DMS 273 treated with DMSO at 0.1 percent for 48 hours (cell line): ENCODE measurements around the gene RGS14.
A peak's percentile ranks its signal among the peaks of the same experiment; 100 is the strongest.
"Not testable (repeated sequence)": the region's sequence is repeated elsewhere in the genome, so short reads cannot be mapped to it uniquely, and the experiment has no call there.

Experiments used
- DNase-seq: peaks from one replicate; lab custom pipeline; 2025; lab: John Stamatoyannopoulos, UW

The RGS14 gene

DNA sequence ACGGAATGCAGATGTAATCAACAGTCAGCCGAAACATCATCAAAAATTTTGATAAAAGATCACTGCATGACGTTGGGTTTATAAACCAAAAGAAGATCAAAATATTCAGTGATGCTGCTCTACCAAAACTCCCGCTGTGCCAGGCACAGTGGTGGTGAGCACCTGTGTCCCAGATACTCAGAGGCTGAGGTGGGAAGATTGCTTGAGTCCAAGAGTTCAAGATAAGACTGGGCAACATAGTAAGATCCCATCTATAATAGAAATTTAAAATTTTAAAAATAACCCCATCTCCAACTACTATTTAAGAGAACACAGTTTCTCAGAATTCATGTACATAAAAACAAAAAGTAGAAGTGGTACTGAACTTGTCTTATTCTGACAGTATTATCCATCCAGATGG lies 10.0 kb upstream of the RGS14 start:
- no peak for DNase-seq

DNA sequence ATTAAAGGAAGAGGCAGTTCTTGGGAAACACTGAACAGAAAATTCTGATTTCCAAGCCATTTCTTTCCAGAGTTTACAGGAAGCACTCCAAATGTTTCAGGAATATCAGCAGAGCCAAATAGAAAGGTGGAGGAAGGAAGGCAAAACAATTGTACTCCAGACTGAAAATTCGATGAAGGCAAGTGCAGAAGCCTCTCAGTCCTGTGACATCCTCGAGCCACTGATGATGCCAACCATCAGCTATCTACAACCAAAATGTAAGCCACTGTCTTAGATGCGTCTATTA lies 8.4 kb upstream of the RGS14 start:
- no peak for DNase-seq

DNA sequence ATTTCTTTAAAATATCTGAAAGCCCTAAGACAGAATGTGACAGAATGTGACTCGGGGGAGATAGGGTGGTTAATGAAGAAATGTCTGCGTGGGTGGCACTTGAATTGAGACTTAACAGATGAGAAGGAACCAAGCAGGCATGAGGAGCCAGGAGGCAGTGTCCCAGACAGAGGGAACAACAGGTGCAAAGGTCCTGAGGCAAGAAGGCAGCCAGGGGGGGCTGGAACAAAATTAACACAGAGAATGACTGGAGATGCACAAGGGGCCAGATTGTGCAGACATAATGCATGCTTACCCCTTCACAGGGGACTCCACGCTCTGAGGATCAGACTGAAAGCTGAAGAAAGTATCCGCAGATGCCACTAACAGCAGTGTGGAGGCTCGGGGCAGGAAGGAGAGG lies 8.0 kb upstream of the RGS14 start:
- DNase-seq: no peak

DNA sequence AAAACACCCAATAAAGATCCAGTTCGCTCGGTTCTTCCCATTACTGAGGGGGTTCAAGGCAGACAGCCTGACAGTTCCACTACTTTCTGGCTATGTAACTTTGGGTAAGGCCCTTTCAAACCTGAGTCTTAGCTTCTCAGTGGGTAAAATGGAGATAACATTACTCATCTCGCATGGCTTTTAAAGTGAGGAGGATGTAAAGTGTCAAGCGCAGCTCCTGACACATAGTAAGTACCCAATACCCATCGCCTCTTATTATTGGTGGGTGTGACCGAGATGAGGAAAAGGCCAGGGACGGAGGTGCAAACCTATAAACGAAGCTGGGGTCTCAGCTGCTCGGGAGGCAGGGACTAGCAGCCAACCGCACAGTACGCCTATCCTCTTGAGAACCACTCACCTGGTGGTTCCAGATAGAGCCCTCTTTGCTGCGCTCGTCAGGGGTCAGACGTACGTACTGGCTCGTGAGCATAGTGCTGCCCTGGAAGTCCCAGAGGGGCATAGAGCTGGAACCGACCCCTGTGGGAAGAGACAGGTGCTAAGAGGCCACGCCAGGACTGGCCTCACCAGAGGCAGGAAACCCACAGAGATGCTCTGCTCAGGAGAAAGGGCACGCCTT lies 6.8 kb upstream of the RGS14 start:
- no peak for DNase-seq

DNA sequence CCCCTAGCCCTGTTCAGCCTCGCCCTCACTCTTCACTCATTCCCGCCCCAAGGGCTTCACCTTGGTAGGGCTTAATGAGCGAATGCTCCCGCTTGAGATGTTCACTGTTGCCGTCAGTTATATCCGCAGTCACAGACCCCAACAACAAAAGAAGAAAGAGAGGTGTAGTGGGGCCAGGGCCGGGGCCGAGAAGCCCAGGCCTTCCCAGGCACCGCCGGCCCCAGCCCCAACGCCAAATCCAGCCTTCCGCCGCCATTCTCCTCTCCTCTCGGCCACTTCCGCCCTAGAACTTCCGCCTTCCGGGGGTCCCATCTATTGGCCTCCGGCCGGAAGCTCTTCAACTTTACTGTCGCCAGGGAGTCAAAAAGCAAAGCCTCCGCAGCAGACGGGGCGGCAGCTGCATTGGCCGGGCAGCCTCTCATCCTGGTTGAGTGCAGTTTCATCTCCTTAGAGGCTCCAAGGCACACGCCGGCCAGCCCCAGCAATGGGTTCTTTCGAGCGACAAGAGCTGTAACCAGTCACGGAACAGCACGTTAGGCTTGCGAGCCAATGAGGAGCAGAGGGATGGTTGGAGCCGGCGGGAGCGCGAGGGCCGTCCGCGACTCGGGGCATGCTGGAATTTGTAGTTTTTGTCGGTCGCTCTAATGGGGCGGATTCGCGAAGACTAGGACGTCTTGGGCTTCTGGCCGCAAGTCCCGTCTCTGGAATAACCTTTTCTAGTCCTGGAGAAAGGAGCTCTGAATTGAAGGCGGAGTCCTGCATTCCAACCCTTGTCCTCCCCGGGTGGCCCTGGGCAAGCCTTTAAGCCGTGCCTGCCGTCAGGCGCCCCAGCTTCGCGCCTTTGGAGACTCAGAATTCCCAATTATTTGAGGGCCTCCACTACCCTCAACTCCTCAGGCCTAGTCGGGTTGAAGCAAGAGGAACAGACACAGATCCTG lies 6.1 kb upstream of the RGS14 start, which contains the start of gene LMAN2:
LMAN2 (minus strand) TSS at position 277 of the 938 bp plus-strand sequence; CDS start at position 256, 21 bp downstream.
- peak; percentile 87 for DNase-seq

DNA sequence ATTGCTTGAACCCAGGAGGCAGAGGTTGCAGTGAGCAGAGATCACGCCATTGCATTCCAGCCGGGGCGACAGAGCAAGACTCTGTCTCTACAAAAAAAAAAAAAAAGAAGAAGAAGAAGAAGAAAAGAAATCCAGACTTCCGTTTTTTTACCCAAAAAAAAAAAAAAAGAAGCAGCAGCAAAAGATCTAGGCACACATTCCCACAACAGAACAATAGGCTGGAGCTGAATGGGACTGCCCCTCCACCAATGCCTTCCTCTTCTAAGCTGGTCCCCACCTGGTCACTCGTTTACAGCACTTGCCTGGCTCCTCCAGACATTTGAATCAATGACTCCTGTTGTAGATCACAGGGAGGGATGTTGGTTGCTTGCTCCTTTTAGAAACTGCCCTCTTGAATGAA lies 4.6 kb upstream of the RGS14 start:
- no peak for DNase-seq

DNA sequence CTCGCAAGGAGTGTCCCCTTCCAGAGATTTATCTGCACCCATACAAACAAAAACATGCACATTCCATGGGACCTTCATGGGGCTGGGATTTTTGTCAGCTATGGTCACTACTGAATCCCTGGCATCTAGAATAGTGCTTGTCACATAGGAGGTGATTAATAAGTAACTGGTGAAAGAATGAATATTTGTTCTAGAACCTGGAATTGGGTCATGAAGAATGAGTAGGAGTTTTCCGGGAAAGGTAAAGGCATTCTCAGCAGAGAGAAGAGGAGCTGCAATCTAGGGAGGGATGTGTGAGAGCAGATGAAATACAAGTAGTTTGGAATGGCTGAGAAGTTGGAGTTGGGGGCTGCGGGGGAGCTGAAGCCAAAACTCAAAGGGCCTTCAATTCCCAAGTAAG lies 3.5 kb upstream of the RGS14 start:
- no peak for DNase-seq

DNA sequence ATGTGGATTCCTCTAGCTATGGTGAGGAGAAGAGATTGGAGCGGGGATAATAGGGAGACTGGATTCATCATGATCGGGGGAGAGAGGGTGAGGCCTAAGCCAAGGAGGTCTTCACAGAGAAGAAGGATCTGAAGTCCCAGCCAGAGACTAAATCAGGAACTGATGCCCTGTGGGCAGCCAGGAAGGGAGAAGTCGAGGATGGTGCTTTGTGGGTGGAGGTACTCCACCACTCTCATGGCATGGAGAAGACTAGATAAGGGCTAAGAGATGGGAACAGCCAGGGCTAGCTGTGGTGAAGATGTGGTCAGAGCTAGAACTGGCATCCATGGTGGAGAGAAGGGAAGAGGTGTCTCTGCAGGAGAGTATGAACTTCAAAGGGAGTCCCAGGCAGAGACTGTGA lies 3.0 kb upstream of the RGS14 start:
- no peak for DNase-seq

DNA sequence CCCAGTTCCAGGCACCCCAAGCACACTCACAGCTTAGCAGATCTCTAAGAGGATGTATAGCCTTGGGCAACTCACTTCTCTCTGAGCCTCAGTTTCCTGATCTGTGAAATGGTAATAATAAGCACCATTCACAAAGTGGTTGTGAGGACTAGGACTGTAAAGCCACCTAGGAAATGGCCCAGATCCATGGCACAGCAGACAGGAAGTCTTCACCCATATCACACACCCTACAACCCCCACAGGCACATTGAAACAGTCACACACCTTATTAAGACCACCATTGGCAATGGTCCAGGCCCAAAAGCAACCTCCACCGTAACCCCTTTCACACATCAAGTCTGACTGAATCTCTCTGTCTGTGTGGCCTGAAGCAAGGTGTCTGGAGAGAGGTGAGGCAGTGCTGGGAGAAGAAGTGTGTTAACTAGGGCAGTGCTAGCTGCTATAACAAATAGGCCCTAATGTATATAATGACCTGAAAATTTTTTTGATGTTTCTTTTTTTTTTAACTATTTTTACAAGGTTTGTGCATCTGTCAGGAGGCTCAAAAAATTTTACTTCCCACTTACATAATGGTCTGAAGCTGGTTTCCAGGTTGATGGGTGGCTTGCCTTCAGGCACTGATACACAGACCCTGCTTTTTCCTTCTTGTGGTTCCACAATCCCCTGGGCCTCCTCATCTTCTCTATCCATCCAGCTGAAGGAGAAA lies 2.4 kb upstream of the RGS14 start:
- no peak for DNase-seq

DNA sequence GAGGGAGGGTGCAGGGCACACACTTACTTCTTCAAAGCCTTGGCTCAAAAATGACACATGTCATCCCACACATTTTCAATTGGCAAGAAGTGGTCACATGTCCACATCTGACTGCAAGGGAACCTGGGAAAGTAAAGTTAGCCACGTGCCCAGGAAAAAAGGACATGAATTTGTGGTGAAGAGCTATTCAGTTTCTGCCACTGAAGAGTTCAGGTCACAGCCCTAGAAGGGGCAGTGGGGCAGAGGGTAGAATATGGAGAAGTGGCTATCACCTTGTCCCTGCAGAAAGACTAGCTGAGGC lies 1.9 kb upstream of the RGS14 start:
- no peak for DNase-seq

DNA sequence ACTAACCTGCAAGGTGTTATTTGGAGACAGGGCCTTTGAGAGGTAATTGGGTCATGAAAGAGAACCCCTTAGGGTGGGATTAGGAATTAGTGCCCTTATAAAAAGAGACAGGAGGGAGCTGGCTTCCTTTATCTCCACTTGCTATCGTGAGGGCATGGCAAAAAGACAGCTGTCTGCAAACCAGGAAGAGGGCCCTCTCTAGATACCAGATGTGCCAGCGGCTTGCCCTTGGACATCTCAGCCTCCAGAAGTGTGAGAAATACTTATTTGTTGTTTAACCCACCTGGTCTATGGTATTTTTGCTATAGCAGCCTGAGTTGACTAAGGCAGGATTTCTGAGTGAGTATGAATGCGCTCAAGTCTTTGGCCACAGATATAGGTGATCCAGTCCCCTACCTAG lies 978 bp upstream of the RGS14 start:
- no peak for DNase-seq

DNA sequence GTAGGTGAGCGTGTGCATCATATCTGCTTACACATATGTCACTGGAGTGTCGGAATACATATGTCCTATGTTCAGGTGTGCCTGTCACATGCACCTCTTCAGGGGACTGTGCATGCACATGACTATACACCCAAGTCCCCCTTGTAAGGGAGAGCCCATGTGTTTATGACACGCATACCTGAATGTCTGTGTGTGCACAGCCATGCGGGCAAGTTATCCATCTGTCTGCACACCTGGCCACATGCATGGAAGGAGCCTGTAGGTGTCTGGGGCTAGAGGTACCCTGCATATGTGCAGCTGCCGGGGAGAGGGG lies 622 bp upstream of the RGS14 start:
- DNase-seq: no peak

DNA sequence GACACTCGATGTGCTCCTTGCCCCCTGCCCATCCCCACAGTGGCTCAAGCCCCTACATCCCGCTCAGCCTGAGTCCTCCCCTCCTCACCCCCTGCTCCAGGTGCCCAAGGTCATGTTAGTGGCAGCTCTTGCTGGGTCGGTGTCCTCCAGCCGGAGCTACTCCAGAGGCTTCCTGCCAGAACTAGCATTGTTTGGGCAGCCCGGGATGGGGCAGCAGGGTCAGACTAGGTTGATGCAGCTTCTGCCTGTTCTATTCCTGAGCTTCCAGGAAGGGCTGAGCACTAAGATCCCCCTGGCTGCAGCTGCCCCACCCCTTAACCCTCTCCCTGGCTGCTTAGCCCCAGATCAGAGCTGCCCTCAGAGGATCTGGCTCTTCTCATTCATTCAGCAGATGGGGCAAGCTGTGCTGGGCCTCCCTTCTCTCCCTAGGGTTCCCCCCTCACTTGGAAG lies 671 bp downstream of the RGS14 start:
- DNase-seq: no peak

DNA sequence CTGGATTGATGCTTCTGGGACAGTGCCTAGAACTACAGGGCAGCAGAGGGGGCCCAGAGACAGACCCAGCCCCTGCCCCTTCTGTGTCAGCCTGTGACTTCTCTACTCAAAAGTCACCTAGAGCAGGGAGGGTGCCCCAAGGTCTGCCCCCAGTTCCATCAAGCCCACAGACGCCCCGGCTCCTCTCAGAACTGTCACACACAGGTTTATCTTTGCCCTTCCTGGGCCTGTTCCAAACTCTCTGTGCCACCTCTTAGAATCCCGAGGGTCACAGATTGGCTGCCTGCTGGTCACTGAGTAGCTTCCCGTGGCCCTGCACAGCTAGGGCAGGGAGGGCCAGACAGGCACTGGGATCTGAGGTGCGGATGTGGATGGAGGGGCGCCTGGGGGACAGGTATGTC lies 1.7 kb downstream of the RGS14 start:
- DNase-seq: no peak

DNA sequence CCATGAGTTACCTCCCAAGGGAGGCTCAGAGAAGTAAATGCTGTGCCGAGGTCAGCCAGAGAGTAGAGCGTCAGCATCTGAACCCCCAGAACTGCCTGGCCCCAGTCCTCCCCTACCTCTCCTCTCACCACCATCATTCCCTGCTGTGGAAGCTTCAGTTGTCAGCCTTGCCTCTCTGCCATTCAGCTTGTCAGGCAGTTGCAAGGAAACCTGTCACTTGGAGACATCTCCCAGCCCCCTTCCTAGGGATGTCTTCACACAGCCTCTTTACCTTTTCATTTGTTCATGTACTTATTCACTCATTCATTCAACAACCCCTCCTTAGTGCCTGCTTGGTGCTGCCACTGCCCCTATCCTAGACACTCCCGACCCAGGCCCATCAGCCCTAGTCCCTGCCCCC lies 2.1 kb downstream of the RGS14 start:
- DNase-seq: no peak

DNA sequence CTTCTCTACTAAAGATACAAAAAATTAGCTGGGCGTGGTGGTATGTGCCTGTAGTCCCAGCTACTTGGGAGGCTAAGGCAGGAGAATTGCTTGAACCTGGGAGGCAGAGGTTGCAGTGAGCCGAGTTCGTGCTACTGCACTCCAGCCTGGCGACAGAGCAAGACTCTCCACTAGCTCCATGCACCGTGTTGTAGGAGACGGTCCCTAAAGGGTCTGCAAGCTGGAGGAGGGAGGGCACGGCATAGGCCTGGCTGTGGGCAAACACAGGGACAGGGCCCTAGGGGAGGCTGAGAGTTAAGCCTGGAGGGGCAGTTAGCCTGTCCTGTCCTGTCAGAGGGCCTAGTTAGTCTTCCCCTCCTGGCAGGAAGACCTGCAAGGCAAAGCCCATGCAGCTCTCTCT lies 3.0 kb downstream of the RGS14 start:
- DNase-seq: not testable (repeated sequence)

DNA sequence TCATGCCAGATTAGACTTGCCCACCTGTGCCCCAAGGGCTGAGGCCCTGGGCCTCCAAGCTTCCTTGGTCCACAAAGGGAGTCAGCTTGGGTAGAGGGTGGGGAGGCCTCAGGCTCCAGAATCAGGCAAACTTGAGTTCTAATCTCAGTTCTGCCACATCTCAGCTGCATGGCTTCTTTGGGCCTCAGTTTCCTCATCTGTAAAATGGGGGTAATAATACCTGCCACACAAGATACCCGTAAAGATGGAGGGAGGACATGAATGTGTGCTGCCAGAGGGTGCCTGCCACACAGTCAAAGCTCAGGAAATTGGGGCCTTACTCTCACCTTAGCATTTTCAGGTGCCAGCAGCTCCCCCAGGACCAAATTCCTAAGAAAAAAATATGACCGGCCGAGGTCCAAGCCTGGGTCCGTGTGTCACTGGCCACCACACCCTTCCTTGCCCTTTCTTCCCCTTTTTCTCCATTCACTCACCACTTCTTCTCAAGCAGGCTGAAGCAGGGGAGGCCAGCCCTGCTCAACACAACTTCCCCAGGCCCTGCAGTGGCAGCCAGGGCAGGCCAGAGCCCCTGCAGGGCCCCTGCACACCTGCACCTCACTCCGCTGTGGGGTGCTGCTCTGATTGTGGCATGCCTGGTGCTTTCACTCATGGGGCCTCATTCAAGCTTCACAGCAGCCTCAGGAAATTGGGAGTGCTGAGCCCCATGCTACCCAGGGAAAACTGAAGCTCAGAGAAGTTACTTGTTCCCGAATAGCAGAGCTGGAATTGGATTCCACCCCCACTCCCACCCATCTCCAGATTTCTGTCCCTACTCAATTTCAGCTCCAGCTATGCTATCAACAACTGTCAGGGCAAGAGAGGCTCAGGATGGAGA lies 3.9 kb downstream of the RGS14 start:
- no peak for DNase-seq

DNA sequence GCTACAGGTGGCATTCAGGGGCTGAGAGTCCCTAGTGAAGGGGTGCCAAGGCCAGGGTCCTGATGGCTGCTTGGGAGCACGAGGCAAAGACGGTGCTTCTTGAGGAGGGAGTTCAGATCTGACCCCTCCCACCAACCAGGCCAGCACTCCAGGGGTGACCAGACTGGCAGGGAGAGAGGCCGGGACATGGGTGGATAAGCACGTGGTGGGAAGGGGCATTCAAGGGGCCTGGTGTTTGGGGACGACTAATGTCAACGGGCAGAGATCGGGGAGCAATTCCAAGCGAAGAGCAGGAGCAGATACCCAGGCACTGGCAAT lies 4.5 kb downstream of the RGS14 start:
- DNase-seq: no peak

DNA sequence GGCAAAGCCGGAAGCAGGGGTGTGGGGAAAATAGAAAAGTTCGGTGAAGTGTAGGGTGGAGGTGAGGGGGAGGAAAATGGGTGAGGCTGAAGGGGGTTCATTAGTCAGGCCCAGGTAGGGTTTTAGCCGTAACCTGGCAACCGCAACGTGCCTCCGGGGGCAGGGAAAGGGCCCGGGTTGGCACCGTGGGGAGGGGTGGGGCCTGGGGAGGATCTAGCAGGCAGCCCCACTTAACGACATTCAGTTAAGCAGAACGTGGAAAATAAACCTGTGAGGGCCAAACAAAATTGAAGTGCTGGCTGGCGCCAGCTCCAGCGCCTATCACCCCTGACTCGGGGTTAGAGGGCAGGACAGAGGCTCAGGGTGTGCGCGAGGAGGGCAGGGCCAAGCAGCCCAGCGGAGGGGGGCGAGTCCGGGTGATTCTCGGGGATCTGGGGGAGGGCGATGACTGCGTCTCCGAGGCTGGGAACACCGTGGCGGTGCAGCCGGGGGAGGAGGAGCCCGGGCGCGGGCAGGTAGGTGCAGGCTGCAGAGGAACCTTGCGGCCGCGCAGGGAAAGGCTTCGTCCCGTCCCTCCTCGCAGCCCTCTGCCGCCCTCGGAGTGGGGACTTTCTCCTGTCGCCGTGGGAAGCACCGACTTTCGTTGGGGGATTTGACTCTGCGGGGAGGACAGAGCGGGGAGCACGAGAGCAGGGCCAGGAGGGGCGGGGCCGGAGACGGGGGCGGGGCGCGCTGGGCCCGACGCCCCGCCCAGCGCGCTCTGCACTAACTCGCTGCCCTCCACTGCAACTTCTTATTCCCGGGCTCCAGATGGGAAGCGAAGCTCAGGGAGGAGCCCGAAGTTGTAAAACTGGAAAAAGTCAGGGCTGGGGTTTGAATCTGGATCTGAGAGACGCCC lies 5.1 kb downstream of the RGS14 start:
- DNase-seq: no peak

DNA sequence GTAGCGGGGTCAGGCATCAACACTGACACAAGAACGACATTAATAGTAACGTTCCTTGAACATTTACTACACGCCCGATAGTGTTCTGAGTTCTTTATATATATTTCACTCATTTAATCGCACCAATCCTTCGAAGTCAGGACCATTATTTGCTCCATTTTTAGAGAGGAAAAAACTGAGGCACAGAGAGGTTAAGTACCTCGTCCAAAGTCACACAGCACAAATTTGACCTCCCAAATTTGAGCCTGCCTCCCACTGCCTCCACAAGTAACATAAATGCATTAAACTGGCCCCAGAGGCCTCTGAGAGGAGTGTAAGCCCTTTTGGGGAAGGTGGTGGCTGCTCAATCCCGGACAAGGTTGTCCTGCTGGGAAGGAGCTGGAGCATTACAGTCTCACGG lies 5.8 kb downstream of the RGS14 start:
- DNase-seq: no peak

DNA sequence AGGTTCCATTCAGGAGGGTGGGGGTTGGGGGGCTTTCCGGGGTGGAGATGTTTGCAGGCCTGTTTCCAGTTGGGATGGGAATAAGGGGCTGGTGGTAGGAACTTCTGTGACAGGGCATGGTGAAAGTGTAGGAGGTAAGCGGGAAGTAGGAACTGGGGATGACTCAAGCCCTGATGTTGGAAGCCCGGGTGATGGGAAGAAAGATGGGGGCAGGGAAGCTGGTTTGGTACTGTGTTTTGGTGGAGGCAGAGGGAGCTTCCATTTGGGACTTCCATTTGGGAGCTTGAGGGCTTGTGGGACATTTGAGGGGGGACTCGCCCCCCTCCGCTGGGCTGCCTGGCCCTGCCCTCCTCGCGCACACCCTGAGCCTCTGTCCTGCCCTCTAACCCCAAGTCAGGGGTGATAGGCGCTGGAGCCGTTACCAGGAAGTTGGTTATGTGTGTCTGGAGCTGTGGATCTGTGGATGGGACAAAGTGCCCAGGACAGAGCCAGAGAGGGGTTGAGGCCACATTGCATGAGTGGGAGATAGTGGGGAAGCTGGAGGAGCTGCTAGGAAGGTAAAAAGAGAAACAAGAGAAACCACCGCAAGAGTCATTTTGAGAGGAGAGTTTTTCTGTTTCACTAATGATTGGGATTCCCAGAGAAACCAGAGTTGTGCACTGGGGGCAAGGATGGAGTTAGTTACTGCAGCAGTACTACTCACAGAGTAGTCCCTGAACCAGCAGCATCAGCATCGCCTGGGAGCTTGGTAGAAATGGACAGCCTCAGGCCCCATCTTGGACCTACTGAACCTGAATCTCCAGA lies 6.6 kb downstream of the RGS14 start:
- no peak for DNase-seq
